NCI-H146 treated with DMSO at 0.1 percent for 48 hours (cell line): ENCODE data around the gene CRYGS.
"Not testable (repeated sequence)": the region's sequence is repeated elsewhere in the genome, so short reads cannot be mapped to it uniquely, and the experiment has no call there.

Experiments used
- DNase-seq: peaks from one replicate; lab custom pipeline; 2025; ENCODE audit not compliant: unreplicated experiment; lab: John Stamatoyannopoulos, UW

The CRYGS gene

DNA sequence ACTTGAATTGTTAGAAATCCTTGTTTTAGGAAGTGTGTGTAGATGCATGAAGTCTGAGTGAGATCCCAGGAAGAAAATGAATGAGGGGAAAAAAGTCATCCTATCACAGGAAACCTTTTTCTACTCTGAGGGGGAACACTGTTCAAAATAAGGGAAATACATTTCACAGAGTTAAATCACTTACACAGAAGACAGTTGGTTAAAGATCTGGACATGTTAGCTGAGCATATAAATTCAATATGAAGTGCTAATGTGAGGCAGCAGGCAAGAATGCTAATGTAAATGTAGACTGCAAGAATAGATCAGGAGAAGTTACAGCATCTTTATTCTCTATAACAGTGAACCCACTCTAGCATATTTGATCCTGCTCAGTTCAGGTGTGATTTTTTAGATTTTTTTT, 20.4 kb upstream of the CRYGS start:
- no peak for DNase-seq

DNA sequence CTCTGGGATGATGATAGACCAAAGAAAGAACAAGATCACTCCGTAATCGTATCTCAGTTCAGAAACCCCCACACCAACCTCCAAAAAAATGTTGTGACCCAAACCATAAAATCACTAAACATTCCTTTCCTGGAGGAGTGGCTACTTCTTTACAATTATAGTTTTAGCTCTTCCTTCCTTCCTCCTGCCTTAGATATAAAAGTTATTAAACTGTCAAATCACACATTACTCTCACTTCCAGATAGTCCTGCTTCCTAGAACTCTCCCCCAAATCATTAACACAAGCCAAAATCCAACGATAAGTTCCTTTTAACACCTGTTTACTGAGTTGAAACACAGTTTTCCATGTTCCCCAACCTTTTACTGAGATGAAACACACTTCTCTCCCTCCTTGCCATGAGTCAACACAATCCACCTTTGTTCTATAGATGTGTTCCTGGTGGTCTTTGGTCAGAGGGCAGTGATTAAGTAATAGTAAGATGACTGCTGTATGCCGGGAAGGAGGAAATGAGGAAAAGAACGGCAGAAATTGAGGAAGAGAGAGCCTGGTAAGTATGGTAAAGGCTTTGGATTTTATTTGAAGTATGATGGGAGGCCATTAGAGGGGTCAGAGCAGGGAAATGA, 8.3 kb upstream of the CRYGS start:
- no peak for DNase-seq

DNA sequence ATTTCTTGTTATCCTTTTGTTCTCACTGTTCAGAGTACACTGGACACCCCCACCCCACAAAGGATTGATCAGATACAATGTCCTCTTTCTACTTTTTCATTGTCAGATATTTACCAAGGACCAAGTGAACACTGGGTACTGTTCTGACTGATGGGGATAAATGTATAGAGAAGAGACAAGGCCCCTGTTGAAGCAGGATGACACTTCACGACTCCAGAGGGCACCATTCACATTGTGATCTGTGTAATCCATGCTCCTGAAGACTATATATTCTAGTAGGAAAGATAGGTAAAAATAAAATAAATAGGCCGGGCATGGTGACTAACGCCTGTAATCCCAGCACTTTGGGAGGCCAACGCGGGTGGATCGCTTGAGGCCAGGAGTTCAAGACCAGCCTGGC, 7.2 kb upstream of the CRYGS start:
- no peak for DNase-seq

DNA sequence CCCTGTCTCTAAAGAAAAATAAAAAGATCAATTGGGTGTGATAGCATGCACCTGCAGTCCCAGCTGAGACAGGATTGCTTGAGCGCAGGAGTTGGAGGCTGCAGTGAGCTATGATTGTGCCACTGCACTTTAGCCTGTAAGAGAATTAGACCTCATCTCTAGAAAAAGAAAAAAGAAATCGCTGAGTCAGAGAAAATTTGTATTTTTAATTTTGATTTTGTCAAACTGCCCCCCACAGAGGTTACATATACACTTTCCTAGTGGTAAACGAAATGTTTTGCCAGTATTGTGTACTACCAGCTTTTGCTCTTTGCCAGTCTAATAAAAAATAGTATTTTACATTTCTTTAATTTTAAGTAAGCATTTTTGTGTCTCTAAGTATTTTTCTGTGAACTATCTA, 5.3 kb upstream of the CRYGS start:
- DNase-seq = no peak

DNA sequence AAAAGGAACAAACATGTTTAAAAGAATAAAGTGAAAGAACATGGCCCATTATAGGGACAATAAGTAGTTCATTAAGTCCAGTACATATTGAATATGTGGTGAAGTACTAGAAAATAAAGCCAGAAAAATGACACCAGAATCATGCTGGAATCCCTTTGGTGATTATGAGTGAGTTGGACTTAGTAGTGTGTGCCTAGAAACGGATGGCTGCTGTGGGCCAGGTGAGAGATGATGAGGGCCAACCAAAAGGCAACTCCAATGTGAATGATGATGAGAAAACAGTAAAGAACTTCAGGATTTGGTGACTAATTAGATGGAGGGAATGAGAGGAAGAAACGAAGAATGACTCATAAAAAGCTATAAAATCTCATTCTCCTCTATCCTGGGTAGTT, 3.3 kb downstream of the CRYGS start:
- no peak for DNase-seq

DNA sequence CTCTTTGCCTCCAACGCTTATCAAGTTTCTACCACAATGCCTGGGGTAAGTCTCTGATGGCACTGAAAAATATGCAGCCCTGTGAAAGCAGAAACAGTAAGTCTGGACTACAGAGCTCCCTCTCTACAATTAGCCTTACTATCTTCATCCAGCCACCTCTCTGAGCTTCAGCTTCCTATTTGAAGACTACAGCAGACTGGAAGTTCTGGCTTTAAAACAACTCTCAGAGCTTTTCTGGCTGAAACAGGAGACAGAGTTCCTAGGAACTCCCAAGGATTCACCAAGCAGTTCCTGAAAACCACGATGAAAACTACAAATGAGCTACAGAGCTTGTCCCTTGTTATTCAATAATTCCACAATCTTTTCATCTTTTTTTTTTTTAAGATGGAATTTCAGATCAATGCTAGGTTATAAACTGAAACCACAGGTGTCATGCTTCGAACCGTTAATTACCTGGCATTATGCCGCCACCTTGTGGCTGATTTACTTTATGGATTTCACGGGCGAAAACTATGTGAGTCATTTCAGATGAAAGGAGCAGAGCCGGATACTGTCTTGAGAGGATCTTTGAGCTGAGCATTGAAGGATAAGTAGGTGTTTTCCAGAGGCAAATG, 3.9 kb downstream of the CRYGS start:
- DNase-seq = peak; percentile 45

DNA sequence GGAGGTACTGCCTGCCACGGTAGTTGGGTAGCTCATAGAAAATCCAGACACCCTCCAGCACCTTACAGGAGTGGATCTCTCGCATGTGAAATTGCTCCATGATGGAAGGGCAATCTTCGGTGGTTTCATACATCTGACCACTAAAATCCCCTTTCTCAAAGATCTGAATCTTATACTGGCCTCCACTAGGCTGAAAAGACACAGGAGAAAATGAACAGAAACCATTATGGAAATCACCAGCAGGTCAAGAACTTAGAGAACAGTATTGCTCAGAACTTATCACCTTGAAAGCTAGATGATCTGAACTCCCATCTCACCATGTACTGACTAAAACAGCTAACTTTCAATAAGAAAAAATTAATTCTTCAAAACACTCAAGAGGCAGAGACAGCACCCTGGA, 5.4 kb downstream of the CRYGS start:
- DNase-seq = no peak

DNA sequence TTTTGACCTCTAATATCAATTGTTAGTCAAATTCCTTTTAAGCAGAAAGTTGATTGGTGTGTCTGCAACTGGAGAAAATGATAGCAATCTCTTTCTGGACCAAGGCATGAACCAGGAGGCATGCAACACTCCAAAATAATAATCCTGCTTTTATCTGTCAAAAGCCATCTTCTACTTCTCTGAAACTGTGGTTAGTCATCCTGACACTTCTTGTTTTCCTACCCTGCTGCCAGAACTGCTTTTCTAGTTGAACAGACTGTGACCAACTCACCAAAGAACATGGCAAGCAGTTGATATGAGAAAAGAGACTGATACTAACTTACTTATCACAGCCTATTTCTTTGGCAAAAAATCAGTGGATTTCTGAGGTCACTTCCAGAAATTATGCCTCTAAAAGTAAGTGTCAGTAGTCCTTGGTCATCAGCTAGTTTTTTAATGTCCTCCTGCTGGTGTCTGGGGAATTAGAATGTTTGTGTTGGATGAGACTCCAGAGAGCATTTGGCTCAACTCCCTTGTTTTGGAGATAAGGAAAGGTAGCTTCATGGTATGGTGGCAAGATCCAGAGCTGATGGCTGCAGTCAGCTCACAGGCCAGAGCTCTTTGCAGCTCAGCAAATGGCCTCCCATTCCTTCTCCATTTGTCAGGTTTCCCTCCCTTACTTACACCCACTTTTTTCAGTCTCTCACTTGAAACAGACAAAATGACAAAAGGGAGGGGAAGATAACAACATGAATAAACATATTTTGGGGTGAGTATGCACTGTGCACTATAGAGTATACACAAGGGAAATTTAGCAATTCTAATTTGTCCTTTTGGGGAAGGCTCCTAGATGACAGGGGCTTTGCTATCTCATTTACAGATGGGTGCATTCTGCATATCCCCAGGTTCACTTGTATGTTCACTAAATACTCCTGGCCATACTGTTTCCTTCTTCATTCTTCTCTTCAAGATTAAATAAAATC, 7.0 kb downstream of the CRYGS start:
- DNase-seq = no peak

DNA sequence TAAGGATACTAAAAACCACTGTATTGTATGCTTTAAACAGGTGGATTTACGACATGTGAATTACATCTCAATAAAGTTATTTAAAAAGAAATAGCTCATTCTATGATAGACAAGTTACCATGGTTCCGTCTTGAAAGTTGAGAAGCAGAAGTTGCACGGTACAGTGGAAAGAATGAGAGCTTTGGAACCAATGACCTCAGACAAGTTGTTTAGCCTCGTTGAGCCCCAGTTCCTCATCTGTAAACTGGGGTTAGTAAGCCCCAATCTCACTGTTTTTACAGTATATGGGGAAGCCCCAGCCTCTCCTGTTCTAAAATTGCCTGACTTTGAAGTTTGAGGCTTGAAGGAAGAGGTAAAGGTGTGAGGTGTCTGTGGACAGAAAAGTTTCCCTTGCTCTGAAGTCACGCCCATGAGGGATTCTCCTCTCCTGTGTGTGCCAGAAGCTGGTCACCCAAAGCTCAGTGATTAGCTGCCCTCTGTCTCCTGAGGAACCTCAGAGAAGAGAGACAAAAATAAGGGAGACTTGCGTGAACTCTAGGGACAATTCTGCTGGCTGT, 10.0 kb downstream of the CRYGS start:
- DNase-seq = no peak

DNA sequence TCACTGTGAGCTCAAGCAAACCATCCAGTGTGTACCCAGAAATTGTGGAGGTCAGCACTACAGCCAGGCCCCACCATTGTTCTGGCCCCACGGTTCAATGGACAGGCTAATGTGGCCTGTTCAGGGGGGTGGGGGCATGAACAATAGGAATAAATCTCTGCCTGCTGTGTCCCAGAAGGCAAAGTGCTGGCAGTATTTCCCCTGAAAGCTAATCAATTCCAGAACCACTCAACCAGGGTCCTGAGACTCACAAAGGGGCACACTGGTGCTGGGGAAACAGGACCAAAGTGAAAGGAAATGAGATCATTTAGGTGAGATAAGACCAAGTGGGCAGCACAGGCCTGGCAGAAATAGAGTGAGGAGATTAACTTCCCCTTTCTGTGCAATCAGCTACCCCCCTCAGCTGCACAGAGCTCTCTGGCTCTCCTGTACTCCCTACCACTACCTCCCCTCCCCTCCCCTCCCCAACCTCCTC, 11.5 kb downstream of the CRYGS start:
- peak; percentile 37 for DNase-seq

DNA sequence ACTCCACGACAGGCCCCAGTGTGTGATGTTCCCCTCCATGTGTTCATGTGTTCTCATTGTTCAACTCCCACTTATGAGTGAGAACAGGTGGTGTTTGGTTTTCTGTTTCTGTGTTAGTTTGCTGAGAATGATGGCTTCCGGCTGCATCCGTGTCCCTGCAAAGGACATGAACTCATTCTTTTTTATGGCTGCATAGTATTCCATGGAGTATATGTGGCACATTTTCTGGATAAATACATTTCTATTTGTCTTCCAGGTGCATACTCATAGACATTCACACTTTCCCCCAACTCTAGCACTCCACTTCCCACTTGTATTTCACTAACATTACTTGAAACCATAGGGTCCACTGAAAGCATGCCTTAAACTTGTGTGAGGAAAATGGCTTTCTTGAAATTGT, 12.5 kb downstream of the CRYGS start:
- DNase-seq = not testable (repeated sequence)

DNA sequence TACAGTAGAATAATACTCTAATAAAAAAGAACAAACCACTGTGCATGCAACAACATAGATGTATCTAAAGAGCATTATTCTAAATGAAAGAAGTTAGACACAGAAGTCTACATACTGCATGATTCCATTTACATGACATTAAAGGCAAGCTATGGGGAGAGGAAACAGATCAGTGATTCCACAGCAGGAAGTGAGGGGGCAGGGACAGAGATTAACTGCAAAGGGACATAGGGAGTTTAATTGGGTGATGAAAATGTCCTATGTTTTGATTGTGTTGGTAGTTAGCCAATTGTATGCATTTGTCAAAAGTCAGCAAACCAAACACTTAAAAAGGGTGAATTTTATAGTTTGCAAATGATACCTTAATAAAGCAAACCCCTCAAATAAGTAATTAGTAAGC, 13.8 kb downstream of the CRYGS start:
- DNase-seq = no peak

DNA sequence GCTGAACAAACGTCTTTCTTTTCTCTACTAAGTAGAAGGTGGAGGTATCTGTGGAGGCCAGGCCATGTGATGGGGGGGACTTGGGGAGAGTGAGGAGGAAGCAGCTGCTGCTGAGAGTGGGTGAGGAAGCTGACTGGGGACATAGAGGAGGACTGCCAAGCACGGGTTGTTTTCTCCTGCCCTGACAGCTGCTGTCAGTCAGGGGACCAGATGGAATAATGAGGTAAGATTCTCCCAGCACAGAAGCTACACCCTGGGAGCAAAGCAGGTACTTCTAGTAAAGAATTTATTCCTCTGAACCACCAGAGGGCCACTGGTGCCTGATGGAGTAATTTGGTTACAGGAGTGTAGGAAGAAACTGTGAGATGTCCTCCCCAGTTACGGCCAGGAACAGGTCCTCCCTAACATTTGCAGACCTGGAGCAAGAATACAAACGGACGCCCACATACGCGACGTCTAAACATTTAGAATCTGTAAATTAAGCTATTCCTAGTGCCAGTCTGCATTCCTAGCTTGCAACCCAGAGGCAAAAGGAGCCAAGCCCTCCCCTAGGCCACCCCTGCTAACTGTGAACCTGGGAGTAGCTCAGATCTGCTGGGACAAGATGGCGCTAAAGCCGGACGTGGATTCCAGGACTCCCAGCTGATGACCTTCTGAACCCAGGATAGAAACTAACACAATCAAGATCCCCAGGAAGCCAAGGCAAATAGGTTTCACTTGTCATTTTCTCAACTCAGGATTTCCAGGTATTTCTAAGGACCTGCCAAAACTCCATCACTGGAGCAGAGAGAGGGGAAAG, 14.8 kb downstream of the CRYGS start:
- DNase-seq = no peak

DNA sequence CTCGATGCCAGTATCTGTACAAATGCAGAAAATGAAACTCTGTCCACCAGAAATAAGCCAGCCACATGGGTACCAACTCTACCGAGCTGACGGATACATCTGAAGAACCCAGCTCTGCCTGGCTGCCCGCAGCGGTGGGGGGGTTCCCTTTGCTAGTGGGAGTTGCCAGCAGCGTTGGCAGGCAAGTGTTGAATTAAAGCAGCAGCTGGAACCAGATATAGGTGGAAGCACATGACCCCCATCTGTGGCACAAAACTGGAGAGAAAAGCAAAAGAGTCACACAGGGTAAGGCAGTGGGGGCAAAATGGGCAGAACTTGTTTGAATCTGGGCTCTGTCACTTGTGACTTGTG, 17.9 kb downstream of the CRYGS start:
- no peak for DNase-seq

DNA sequence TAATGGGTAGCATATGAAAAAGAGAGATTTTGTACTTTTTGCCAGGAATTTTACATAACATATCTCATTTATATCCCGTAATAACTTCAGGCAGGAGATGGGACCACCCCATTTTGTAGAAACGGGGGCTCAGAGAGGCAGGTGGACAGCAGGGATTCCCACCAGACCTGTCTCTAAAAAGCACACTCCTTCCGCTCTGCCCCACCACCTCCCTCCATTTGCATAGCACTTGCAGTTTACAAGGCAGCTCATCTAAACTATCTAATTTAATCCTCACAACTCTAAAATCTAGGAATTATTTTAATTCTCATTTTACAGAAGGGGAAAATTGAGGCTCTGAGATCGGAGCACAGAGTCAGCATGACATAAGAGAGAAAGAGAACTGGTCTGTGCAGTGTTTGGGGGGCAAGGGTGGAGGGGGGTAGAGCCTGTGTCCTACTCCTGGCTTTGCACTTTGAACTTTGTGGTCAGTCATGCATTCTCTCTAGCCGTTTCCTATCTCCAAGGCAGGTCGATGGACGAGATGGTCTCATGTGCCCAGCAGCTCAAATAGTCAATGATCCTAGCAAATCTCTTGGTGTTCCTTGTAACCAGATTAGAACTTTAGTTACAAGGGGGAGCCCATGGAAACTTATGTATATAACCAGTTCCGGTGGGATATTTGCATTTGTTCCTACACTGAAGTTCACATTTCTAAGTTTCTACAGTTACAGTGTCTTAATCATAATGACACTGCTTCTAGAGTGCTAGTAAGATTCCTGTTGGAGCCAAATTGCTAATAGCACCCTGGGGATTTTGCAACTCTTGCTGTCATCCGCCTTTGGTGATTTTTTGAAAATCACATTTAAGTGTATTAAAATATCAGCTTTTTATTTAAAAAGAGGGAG, 18.6 kb downstream of the CRYGS start:
- DNase-seq = no peak

DNA sequence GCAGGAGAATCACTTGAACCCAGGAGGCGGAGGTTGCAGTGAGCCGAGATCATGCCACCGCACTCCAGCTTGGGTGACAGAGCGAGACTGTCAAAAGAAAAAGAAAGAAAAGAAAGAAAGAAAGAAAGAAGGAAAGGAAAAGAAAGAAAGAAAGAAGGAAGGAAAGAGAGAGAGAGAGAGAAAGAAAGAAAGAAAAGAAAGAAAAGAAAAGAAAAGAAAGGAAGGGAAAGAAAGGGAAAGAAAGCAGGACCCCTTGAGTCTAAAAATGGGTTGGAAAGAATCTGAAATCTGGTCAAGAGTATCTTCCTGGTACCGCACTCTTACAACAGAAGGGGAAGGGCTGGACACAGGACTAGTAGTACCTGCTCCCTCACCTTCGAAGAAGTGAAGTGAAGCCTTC, 19.6 kb downstream of the CRYGS start:
- DNase-seq = no peak

DNA sequence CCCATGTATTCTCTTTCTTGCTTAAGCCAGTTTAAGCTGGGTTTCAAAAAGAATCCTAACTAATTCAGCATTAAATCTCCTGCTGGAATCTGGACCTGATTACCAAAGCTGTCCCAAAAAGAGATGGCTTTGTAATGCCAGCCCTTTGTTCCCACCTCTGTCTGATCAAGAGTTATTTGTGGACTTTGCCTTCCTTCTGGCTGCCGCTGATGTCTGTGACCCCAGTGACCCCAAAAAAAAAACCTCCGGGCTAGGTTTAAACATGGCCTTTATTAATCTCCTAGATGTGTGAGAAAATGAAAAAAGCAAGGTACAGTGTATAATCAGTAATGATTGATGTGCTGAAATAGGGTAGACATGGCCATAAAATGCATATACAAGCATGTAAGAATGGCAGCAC, 20.7 kb downstream of the CRYGS start:
- no peak for DNase-seq

DNA sequence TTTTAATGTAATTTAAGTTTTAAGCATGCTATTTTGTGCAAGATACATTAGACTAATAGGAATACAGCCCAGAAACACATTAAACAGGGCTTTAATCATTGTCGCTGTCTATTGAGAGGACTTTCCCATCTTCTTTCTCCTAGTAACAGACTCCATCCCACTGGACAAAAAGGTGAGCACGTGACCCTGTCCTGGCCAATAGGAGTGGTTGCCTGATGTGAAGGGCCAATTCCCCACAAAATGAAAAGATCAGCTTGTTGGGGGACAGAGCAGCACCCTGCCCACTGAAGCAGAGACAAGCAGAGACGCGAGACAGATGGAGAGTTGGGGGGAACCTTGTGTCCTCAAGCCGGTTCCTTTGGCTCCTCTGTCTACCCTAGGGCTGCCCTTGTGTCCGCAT, 21.2 kb downstream of the CRYGS start:
- DNase-seq = no peak

DNA sequence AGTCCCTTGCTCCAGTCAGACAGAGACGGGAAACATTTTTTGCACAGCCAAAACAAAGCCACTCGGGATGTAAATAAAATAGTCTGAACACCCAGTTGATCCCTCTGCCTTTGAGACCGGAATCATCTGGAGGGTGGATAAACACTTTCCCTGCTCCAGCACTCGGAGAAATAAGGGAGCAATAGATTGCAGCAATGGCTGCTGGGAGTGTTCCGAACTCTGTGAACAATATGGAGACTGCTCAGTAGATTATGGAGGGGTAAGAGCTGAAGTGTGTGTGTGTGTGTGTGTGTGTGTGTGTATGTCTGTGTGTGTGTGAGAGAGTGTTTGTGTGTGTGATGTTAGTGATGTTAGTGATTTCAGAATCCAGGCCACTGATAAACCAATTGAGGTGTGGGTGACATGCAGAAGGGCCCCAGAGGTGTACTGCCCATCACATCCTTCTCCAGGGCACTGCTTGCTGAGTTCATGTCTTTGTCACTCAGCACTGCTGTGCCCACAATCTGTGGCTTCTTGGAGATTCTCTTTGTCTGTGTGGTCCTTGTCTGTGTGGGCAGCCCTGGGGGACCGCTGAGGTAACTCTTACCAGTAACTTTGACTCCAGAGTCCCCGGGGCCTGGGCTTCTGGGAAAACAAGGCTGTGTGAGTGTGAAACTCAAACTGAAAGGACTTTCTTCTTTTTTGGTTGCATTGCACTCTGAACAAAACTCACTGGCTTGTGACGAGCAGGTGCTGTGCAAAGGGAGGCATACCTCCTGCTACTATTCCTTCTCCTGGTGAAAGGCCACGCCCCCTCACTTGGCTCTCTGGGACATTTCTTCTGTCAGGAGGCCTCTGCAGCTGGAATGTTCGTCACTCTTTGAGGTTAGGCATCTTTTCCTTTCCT, 23.0 kb downstream of the CRYGS start:
- no peak for DNase-seq
